Spinal cord (tissue), 10 donors: ENCODE results near the gene PITRM1. TPM values are rescaled to one million over a fixed set of nuclear protein-coding genes. Genes with fewer than 3 reads are reported as not detected.
A peak's percentile ranks its signal among the peaks of the same experiment; 100 is the strongest.

Experiments used
- DNase-seq, 6 donors: peaks; one replicate each; pipeline versions ENCODE4 v3.0.0 to v3.0.0-alpha.2; 2013 to 2015; ENCODE audit warnings: low spot score in 6 of 6, low read depth in 4 of 6
- H3K27ac ChIP-seq: one replicate; pipeline ENCODE4 v1.5.1; 2013; ENCODE audit warnings: low read depth, low read length, control low read depth
- H3K27me3 ChIP-seq: one replicate; pipeline ENCODE4 v1.6.1; 2013; ENCODE audit warnings: low read length; ENCODE audit not compliant: control insufficient read depth, insufficient read depth
- H3K36me3 ChIP-seq: one replicate; pipeline ENCODE4 v1.6.1; 2013; ENCODE audit warnings: low read length; ENCODE audit not compliant: control insufficient read depth, insufficient read depth
- H3K4me1 ChIP-seq: one replicate; pipeline ENCODE4 v1.6.1; 2013; ENCODE audit warnings: low read length; ENCODE audit not compliant: control insufficient read depth, insufficient read depth
- H3K4me3 ChIP-seq: one replicate; pipeline ENCODE4 v1.5.1; 2013; ENCODE audit warnings: low read depth, low read length, control low read depth
- H3K9me3 ChIP-seq: one replicate; pipeline ENCODE4 v1.6.1; 2013; ENCODE audit warnings: low read length; ENCODE audit not compliant: control insufficient read depth, insufficient read depth
- WGBS: methylation state at CpG from one replicate; pipeline ENCODE4 v1.1.5; 2013; ENCODE audit warnings: missing lambda C conversion rate; ENCODE audit not compliant: insufficient coverage; 5-methylcytosine and 5-hydroxymethylcytosine counted together
- polyA plus RNA-seq, 2 donors: library from polyadenylated mRNA; unstranded; fragments of 120-200 nt; gene quantifications; one replicate each; pipeline ENCODE4 v1.2.1, GENCODE V29; 2013; ENCODE audit not compliant: insufficient read length in 2 of 2
- total RNA-seq, 2 donors: library from RNA; depleted of rRNA in 1 of 2; stranded (reverse); fragments of 120-200 nt in 1 of 2; fragments of >200 nt in 1 of 2; gene quantifications; one replicate each; pipeline versions ENCODE4 v1.2.3 to v1.2.4, GENCODE V29; 2013 to 2014
- donor health status: healthy.

The PITRM1 gene
- total and polyA plus RNA-seq, 4 donors: 60.0 to 103 (median 80.3) TPM

GRCh38 chr10:3146289-3146688 lies 26.3 kb downstream of the PITRM1 start:
- Histone ChIP-seq H3K27ac (no peak overlapping the region), H3K27me3 (no peaks in the 10 kb centered on the region), H3K4me1 (no peaks in the 10 kb centered on the region), H3K4me3 (no peak overlapping the region), H3K36me3 (peaks cover 79% of the 10 kb centered on the region), H3K9me3 (no peaks in the 10 kb centered on the region)
- DNase-seq: no peak
- WGBS: 99% methylated on average over 7 of the region's 8 CpGs

GRCh38 chr10:3145366-3145765 lies 27.2 kb downstream of the PITRM1 start:
- no peaks in the 10 kb centered on the region for H3K4me1 ChIP-seq
- H3K36me3 ChIP-seq: peaks cover 78% of the 10 kb centered on the region
- 97% methylated on average over 15 of the region's 18 CpGs for WGBS
- H3K27me3 ChIP-seq: no peaks in the 10 kb centered on the region
- H3K27ac ChIP-seq: no peak overlapping the region
- no peak overlapping the region for H3K4me3 ChIP-seq
- no peaks in the 10 kb centered on the region for H3K9me3 ChIP-seq
- DNase-seq: no peak

- Histone ChIP-seq H3K27ac (no peak overlapping the region), H3K36me3 (peaks cover 76% of the 10 kb centered on the region), H3K27me3 (no peaks in the 10 kb centered on the region), H3K4me3 (no peak overlapping the region), H3K9me3 (no peaks in the 10 kb centered on the region), H3K4me1 (no peaks in the 10 kb centered on the region)
- DNase-seq: no peak
- 94% methylated on average over 14 of the region's 19 CpGs for WGBS
These were observed 28.7 kb downstream of the PITRM1 start for GRCh38 chr10:3143791-3144434.

- WGBS: 97% methylated on average over 14 of the region's 17 CpGs
- Histone ChIP-seq H3K36me3 (peaks cover 77% of the 10 kb centered on the region), H3K4me3 (no peak overlapping the region), H3K4me1 (no peaks in the 10 kb centered on the region), H3K27me3 (no peaks in the 10 kb centered on the region), H3K27ac (no peak overlapping the region), H3K9me3 (no peaks in the 10 kb centered on the region)
- DNase-seq: no peak
These were observed 29.2 kb downstream of the PITRM1 start for GRCh38 chr10:3143366-3143765.

- 92% methylated on average over 13 of the region's 14 CpGs for WGBS
- Histone ChIP-seq H3K4me3 (no peak overlapping the region), H3K9me3 (no peaks in the 10 kb centered on the region), H3K27ac (no peak overlapping the region), H3K4me1 (no peaks in the 10 kb centered on the region), H3K36me3 (peaks cover 77% of the 10 kb centered on the region), H3K27me3 (no peaks in the 10 kb centered on the region)
- no peak for DNase-seq
These were observed 30.3 kb downstream of the PITRM1 start for GRCh38 chr10:3142146-3142875.

- DNase-seq: peak in 1 of 6 donors; percentile 43
- Histone ChIP-seq H3K4me1 (no peaks in the 10 kb centered on the region), H3K36me3 (peaks cover 81% of the 10 kb centered on the region), H3K27me3 (no peaks in the 10 kb centered on the region), H3K27ac (no peak overlapping the region), H3K9me3 (no peaks in the 10 kb centered on the region), H3K4me3 (no peak overlapping the region)
- 92% methylated on average over 9 of the region's 21 CpGs for WGBS
These were observed 31.1 kb downstream of the PITRM1 start for GRCh38 chr10:3141351-3142005.

- Histone ChIP-seq H3K27ac (no peak overlapping the region), H3K27me3 (no peaks in the 10 kb centered on the region), H3K4me3 (no peak overlapping the region), H3K9me3 (no peaks in the 10 kb centered on the region), H3K4me1 (peaks cover 3% of the 10 kb centered on the region), H3K36me3 (peaks cover 87% of the 10 kb centered on the region)
- 94% methylated on average over 6 of the region's 9 CpGs for WGBS
- no peak for DNase-seq
These were observed 32.3 kb downstream of the PITRM1 start for GRCh38 chr10:3140280-3140679.

GRCh38 chr10:3139216-3139910 lies 33.2 kb downstream of the PITRM1 start:
- no peaks in the 10 kb centered on the region for H3K9me3 ChIP-seq
- no peak for DNase-seq
- H3K4me1 ChIP-seq: peaks cover 3% of the 10 kb centered on the region
- no peak overlapping the region for H3K27ac ChIP-seq
- no peaks in the 10 kb centered on the region for H3K27me3 ChIP-seq
- WGBS: 88% methylated on average over 8 of the region's 10 CpGs
- no peak overlapping the region for H3K4me3 ChIP-seq
- peaks cover 83% of the 10 kb centered on the region for H3K36me3 ChIP-seq

- WGBS: 93% methylated on average over 41 of the region's 41 CpGs
- no peak for DNase-seq
- Histone ChIP-seq H3K27me3 (no peaks in the 10 kb centered on the region), H3K9me3 (no peaks in the 10 kb centered on the region), H3K4me3 (no peak overlapping the region), H3K36me3 (peaks cover 77% of the 10 kb centered on the region), H3K4me1 (peaks cover 3% of the 10 kb centered on the region), H3K27ac (no peak overlapping the region)
These were observed 34.4 kb downstream of the PITRM1 start for GRCh38 chr10:3137958-3138726.
